MM.1S (cell line): ENCODE data around the gene FANCE.

Experiments used
- EZH2 ChIP-seq: fragments of 300-600 bp; sonication (generic); optimal IDR thresholded peaks from 2 replicates; pipeline ENCODE3; 2017; ENCODE audit warnings: low read depth, mild to moderate bottlenecking, antibody characterized with exemption, low read length, mixed read lengths
- EZH2phosphoT487 ChIP-seq: fragments of 300-600 bp; sonication (generic); IDR thresholded peaks from 2 replicates; pipeline ENCODE4 v1.6.1; 2018; ENCODE audit warnings: antibody characterized with exemption, low read length
- TF ChIP-seq, protein P1 (sequence below): fragments of 300-600 bp; sonication (generic); IDR thresholded peaks from 2 replicates; pipeline ENCODE4 v1.5.1; 2016; ENCODE audit warnings: antibody characterized with exemption, low read length, mixed read lengths

DNA sequence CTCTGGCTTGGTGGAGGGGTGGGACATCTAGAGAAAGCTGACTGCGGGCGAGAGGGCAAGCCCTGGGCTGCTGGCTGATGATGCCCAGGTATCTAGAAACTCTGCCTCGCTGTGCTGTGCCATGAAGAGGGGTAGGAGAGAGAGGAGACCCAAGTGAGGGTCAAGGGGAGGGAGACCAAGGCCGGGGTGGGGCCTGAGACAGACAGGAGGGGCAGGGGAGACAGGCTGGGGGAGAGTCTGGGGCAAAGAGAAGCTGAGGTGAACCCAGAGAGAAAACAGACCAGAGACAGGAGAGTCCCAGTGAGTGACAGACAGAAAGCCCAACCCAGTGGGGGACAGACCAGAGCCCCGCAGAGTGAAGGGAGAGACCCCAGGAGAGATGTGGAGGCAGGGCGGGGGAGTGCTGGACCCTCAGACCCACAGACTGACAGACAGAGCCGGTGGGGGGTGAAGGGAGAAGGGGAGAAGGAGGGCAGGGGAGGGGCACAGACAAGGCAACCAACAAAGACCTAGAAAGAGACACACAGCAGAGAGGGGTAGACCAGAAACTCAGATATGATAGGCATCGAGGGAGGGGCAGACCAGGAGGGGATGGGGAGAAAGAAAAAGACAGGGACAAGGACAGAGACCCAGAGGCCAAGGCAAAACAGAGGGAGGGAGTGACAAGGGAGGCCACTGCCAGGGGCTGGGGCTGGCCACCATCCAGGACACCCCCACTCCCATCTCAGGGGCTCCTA is 38.9 kb downstream of the FANCE start:
- TF ChIP-seq, protein P1, sequence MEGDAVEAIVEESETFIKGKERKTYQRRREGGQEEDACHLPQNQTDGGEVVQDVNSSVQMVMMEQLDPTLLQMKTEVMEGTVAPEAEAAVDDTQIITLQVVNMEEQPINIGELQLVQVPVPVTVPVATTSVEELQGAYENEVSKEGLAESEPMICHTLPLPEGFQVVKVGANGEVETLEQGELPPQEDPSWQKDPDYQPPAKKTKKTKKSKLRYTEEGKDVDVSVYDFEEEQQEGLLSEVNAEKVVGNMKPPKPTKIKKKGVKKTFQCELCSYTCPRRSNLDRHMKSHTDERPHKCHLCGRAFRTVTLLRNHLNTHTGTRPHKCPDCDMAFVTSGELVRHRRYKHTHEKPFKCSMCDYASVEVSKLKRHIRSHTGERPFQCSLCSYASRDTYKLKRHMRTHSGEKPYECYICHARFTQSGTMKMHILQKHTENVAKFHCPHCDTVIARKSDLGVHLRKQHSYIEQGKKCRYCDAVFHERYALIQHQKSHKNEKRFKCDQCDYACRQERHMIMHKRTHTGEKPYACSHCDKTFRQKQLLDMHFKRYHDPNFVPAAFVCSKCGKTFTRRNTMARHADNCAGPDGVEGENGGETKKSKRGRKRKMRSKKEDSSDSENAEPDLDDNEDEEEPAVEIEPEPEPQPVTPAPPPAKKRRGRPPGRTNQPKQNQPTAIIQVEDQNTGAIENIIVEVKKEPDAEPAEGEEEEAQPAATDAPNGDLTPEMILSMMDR = no peak
- TF ChIP-seq EZH2 (no peak), EZH2phosphoT487 (no peak)
